CD1c-positive myeloid dendritic cell (primary cell): Measurements from ENCODE around the gene MOV10.
A peak's percentile ranks its signal among the peaks of the same experiment; 100 is the strongest.
"Not testable (repeated sequence)": the region's sequence is repeated elsewhere in the genome, so short reads cannot be mapped to it uniquely, and the experiment has no call there.

Experiments used
- DNase-seq: peaks from one replicate; pipeline ENCODE4 v3.0.0-alpha.2; 2016; ENCODE audit errors: extremely low spot score

MOV10 gene

GRCh38 chr1:112713466-112714312 lies 39.2 kb downstream of the MOV10 start:
- peak; percentile 88 for DNase-seq

- DNase-seq = peak; percentile 48
Measured at GRCh38 chr1:112714313-112715263, 40.1 kb downstream of the MOV10 start.

- peak; percentile 98 for DNase-seq
Measured at GRCh38 chr1:112715264-112716053, 41.0 kb downstream of the MOV10 start, which contains the start of gene PPM1J. TSS of gene PPM1J (minus strand) at chr1:112715332. CDS start at chr1:112715301, 31 bp downstream.

- DNase-seq = peak; percentile 91
Measured at GRCh38 chr1:112716133-112716720, 41.8 kb downstream of the MOV10 start.

GRCh38 chr1:112717263-112717873 lies 42.9 kb downstream of the MOV10 start:
- no peak for DNase-seq

- peak; percentile 91 for DNase-seq
Measured at GRCh38 chr1:112718691-112719418, 44.4 kb downstream of the MOV10 start.

- DNase-seq = no peak
Measured at GRCh38 chr1:112719706-112720105, 45.2 kb downstream of the MOV10 start.

GRCh38 chr1:112720800-112721199 lies 46.3 kb downstream of the MOV10 start:
- DNase-seq = peak; percentile 76

GRCh38 chr1:112721294-112721693 lies 46.8 kb downstream of the MOV10 start:
- not testable (repeated sequence) for DNase-seq

- DNase-seq = no peak
Measured at GRCh38 chr1:112721966-112722524, 47.6 kb downstream of the MOV10 start.

- DNase-seq = peak; percentile 86
Measured at GRCh38 chr1:112722601-112723510, 48.4 kb downstream of the MOV10 start.

- no peak for DNase-seq
Measured at GRCh38 chr1:112723511-112723839, 49.0 kb downstream of the MOV10 start.

GRCh38 chr1:112724240-112724639 lies 49.8 kb downstream of the MOV10 start:
- not testable (repeated sequence) for DNase-seq

GRCh38 chr1:112727716-112728115 lies 53.3 kb downstream of the MOV10 start:
- DNase-seq = no peak

- not testable (repeated sequence) for DNase-seq
Measured at GRCh38 chr1:112728306-112728971, 54.0 kb downstream of the MOV10 start.

- DNase-seq = not testable (repeated sequence)
Measured at GRCh38 chr1:112729011-112729410, 54.6 kb downstream of the MOV10 start.

- no peak for DNase-seq
Measured at GRCh38 chr1:112729909-112730308, 55.5 kb downstream of the MOV10 start.

GRCh38 chr1:112731451-112731850 lies 57.0 kb downstream of the MOV10 start:
- no peak for DNase-seq
